ENCODE measurements around the gene CLEC11A.

DNA sequence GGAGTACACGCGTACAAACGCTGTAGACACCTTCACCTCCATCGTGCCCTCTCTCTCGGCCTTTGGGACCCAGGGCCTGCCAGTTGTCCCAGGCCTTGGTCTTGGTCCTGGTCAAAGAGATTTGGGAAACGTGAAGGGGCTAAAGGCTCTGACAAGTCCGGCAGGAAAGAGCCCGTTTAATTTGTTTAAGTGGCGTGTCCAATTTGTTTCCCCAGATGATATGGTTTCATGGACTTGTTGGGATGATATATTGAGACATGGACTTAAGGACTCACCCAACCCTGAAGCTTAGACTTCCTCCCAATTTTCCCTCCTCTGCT lies 2.7 kb downstream of the CLEC11A start:
- TF ChIP-seq, protein P1, sequence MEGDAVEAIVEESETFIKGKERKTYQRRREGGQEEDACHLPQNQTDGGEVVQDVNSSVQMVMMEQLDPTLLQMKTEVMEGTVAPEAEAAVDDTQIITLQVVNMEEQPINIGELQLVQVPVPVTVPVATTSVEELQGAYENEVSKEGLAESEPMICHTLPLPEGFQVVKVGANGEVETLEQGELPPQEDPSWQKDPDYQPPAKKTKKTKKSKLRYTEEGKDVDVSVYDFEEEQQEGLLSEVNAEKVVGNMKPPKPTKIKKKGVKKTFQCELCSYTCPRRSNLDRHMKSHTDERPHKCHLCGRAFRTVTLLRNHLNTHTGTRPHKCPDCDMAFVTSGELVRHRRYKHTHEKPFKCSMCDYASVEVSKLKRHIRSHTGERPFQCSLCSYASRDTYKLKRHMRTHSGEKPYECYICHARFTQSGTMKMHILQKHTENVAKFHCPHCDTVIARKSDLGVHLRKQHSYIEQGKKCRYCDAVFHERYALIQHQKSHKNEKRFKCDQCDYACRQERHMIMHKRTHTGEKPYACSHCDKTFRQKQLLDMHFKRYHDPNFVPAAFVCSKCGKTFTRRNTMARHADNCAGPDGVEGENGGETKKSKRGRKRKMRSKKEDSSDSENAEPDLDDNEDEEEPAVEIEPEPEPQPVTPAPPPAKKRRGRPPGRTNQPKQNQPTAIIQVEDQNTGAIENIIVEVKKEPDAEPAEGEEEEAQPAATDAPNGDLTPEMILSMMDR (IDR thresholded peaks at IDR 0.05), result no peak
- TF ChIP-seq EP300 (IDR thresholded peaks at IDR 0.05; ENCODE audit: low read depth) (no peak), POLR2A (IDR thresholded peaks at IDR 0.05) (no peak)
